SU-DHL-6 (cell line): Measurements from ENCODE around the gene NAA50.

Experiments used
- H2AFZ ChIP-seq: fragments of 200-600 bp; sonication (generic); 2 replicates; pipeline ENCODE4 v1.6.1; 2014; ENCODE audit warnings: low read depth, mild to moderate bottlenecking, moderate library complexity, mixed read lengths, antibody characterized with exemption, low read length; ENCODE audit not compliant: severe bottlenecking
- H3F3A ChIP-seq: fragments of 200-600 bp; shearing (Covaris generic); 2 replicates; pipeline ENCODE4 v1.6.0; 2016; ENCODE audit warnings: antibody characterized with exemption, mild to moderate bottlenecking; ENCODE audit not compliant: insufficient read depth
- H3K27ac ChIP-seq: fragments of 200-600 bp; sonication (generic); 2 replicates; pipeline ENCODE4 v1.5.1; 2016; ENCODE audit warnings: low read depth, mild to moderate bottlenecking, low read length, moderate library complexity, mixed read lengths
- H3K27me3 ChIP-seq: fragments of 200-600 bp; sonication (generic), shearing (Covaris generic); 2 replicates; pipeline ENCODE4 v1.6.0; 2014; ENCODE audit warnings: mild to moderate bottlenecking, low read length
- H3K36me3 ChIP-seq: fragments of 200-600 bp; sonication (generic); 2 replicates; pipeline ENCODE4 v1.6.1; 2014; ENCODE audit warnings: mild to moderate bottlenecking, low read length, mixed read lengths
- H3K4me2 ChIP-seq: fragments of 300-600, 200-600 bp; shearing (Covaris generic), sonication (generic); 2 replicates; pipeline ENCODE4 v1.6.0; 2014; ENCODE audit warnings: low read length, low read depth, mild to moderate bottlenecking; ENCODE audit not compliant: poor library complexity, severe bottlenecking
- H3K4me3 ChIP-seq: fragments of 200-600 bp; sonication (generic); 2 replicates; pipeline ENCODE4 v1.5.1; 2014; ENCODE audit warnings: antibody characterized with exemption, low read length, mild to moderate bottlenecking, mixed read lengths; ENCODE audit not compliant: insufficient read depth, poor library complexity, severe bottlenecking
- H3K79me2 ChIP-seq: fragments of 200-600 bp; sonication (generic); 2 replicates; pipeline ENCODE4 v1.6.1; 2014; ENCODE audit warnings: mild to moderate bottlenecking, low read length, moderate library complexity; ENCODE audit not compliant: insufficient read depth
- H3K9ac ChIP-seq: fragments of 200-600 bp; sonication (generic); 2 replicates; pipeline ENCODE4 v1.7.0; 2014; ENCODE audit warnings: mild to moderate bottlenecking, low read length
- H3K9me2 ChIP-seq: fragments of 200-600 bp; sonication (generic); replicated peaks from 2 replicates; pipeline ENCODE4 v1.6.1; 2014; ENCODE audit warnings: low read length; ENCODE audit not compliant: insufficient read depth
- H3K9me3 ChIP-seq: fragments of 200-600 bp; sonication (generic); 2 replicates; pipeline ENCODE4 v1.6.1; 2014; ENCODE audit warnings: low read length, mixed read lengths; ENCODE audit not compliant: insufficient read depth
- H4K20me1 ChIP-seq: fragments of 200-600 bp; sonication (generic); 2 replicates; pipeline ENCODE4 v1.6.1; 2014; ENCODE audit warnings: low read depth, mild to moderate bottlenecking, antibody characterized with exemption, low read length, moderate library complexity, mixed read lengths
- EZH2phosphoT487 ChIP-seq: fragments of 200-600 bp; sonication (generic), shearing (Covaris generic); conservative IDR thresholded peaks from 2 replicates; pipeline ENCODE4 v1.6.1; 2018; ENCODE audit warnings: mild to moderate bottlenecking, antibody characterized with exemption, low read length, moderate library complexity, mixed read lengths
- TF ChIP-seq, protein P1 (sequence below): fragments of 200-600 bp; sonication (generic); IDR thresholded peaks from one replicate; pipeline ENCODE4 v1.5.1; 2017; ENCODE audit warnings: antibody characterized with exemption, mild to moderate bottlenecking, low read length, moderate library complexity; ENCODE audit not compliant: insufficient read depth, poor library complexity, severe bottlenecking

NAA50 gene

DNA sequence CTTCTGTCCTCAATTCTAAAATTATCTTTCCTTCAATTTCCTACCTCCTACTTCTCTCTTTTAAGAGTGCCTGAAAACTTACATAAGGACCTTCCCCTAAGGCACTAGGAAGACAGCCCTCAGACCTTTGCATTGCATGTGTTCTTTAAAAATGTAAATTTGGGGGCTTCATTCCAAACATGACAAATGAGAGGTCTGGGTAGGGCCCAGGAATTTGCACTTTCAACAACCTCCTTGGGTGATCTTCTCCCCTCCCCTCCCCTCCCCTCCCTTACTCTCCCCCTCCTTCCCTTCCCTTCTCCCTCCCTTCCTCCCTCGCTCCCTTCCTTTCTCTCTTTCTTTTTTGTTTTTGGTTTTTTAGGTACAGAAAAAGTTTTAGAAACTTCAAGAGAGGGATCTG is 68.3 kb downstream of the NAA50 start:
- no peak overlapping the region for H2AFZ ChIP-seq
- no peak overlapping the region for H3K27ac ChIP-seq
- H3K9me2 ChIP-seq: no peaks in the 10 kb centered on the region
- no peaks in the 10 kb centered on the region for H3K27me3 ChIP-seq
- no peaks in the 10 kb centered on the region for H3K9me3 ChIP-seq
- no peaks in the 10 kb centered on the region for H4K20me1 ChIP-seq
- H3K36me3 ChIP-seq: no peaks in the 10 kb centered on the region
- no peak overlapping the region for H3K9ac ChIP-seq
- TF ChIP-seq, protein P1, sequence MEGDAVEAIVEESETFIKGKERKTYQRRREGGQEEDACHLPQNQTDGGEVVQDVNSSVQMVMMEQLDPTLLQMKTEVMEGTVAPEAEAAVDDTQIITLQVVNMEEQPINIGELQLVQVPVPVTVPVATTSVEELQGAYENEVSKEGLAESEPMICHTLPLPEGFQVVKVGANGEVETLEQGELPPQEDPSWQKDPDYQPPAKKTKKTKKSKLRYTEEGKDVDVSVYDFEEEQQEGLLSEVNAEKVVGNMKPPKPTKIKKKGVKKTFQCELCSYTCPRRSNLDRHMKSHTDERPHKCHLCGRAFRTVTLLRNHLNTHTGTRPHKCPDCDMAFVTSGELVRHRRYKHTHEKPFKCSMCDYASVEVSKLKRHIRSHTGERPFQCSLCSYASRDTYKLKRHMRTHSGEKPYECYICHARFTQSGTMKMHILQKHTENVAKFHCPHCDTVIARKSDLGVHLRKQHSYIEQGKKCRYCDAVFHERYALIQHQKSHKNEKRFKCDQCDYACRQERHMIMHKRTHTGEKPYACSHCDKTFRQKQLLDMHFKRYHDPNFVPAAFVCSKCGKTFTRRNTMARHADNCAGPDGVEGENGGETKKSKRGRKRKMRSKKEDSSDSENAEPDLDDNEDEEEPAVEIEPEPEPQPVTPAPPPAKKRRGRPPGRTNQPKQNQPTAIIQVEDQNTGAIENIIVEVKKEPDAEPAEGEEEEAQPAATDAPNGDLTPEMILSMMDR: no peak
- no peak for TF ChIP-seq EZH2phosphoT487
- no peak overlapping the region for H3K4me3 ChIP-seq
- no peaks in the 10 kb centered on the region for H3F3A ChIP-seq
- no peak overlapping the region for H3K4me2 ChIP-seq
- no peaks in the 10 kb centered on the region for H3K79me2 ChIP-seq

DNA sequence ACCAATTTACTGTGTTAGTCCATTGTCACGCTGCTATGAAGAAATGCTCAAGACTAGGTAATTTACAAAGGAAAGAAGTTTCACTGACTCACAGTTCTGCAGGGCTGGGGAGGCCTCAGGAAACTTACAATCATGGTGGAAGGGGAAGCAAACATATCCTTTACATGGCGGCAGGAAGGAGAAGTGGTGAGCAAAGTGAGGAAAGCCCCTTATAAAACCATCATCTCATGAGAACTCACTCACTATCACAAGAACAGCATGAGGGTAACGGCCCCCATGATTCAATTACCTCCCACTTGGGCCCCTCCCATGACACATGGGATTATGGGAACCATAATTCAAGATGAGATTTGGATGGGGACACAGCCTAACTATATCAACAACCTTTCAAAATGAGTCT is 69.8 kb downstream of the NAA50 start:
- Histone ChIP-seq H4K20me1 (no peaks in the 10 kb centered on the region), H2AFZ (no peak overlapping the region), H3K9me3 (no peaks in the 10 kb centered on the region), H3K79me2 (no peaks in the 10 kb centered on the region), H3K4me3 (no peak overlapping the region), H3F3A (no peaks in the 10 kb centered on the region), H3K27me3 (no peaks in the 10 kb centered on the region), H3K36me3 (no peaks in the 10 kb centered on the region), H3K9ac (no peak overlapping the region), H3K27ac (no peak overlapping the region), H3K4me2 (no peak overlapping the region), H3K9me2 (no peaks in the 10 kb centered on the region)
- TF ChIP-seq, protein P1: no peak
- TF ChIP-seq EZH2phosphoT487: no peak

DNA sequence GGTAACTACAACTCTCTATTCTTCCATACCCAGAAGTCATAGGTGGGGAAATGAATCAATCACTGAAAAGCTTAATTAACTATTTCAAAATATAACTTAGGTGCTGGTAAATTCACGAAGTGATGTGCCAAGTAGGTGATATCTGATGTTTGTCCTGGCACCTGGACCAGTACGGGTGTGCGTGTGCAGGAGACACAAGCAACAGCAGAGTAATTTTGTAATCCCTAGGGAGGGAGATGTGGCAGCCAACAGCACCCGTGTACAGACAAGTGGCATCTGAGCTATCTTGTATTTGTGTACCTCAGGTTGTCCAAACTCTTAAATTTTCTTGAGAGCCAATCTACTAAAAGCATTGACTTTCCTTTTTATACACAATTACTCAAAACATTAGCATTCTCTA is 72.5 kb downstream of the NAA50 start:
- no peak overlapping the region for H3K4me3 ChIP-seq
- H3K9ac ChIP-seq: no peak overlapping the region
- H3K4me2 ChIP-seq: no peak overlapping the region
- no peaks in the 10 kb centered on the region for H3K79me2 ChIP-seq
- H2AFZ ChIP-seq: no peak overlapping the region
- TF ChIP-seq EZH2phosphoT487: no peak
- TF ChIP-seq, protein P1: no peak
- H3F3A ChIP-seq: no peaks in the 10 kb centered on the region
- no peaks in the 10 kb centered on the region for H3K9me3 ChIP-seq
- no peaks in the 10 kb centered on the region for H3K9me2 ChIP-seq
- no peaks in the 10 kb centered on the region for H4K20me1 ChIP-seq
- H3K27me3 ChIP-seq: no peaks in the 10 kb centered on the region
- no peaks in the 10 kb centered on the region for H3K36me3 ChIP-seq
- H3K27ac ChIP-seq: no peak overlapping the region

DNA sequence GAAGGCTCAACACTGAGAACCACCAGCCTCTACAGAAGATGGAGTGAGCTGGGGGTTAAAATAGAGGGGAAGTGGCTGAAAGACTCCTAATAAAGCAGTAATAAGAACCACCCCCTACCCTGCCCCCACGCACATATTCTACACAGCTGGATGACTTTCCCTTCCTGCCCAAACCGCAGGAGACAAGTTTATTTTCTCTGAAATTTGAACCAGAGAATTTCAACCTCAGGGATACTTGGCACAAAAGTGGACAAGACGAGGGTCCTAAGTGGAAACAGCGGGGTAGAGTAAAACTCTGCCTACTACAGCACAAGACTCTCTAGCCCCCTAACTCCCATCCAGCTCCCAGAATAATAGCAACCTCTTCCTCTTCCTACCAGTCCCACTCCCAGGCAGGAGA is 78.0 kb downstream of the NAA50 start:
- Histone ChIP-seq H3F3A (no peaks in the 10 kb centered on the region), H3K9ac (no peak overlapping the region), H3K4me3 (no peak overlapping the region)

More for the DNA sequence above, 78.0 kb downstream of the NAA50 start:
- H3K9me3 ChIP-seq: no peaks in the 10 kb centered on the region
- no peak overlapping the region for H3K4me2 ChIP-seq
- H3K27ac ChIP-seq: no peak overlapping the region
- H3K27me3 ChIP-seq: no peaks in the 10 kb centered on the region
- H3K79me2 ChIP-seq: no peaks in the 10 kb centered on the region
- no peak overlapping the region for H2AFZ ChIP-seq
- no peaks in the 10 kb centered on the region for H3K9me2 ChIP-seq
- H4K20me1 ChIP-seq: no peaks in the 10 kb centered on the region
- TF ChIP-seq, protein P1: no peak
- no peak for TF ChIP-seq EZH2phosphoT487
- H3K36me3 ChIP-seq: no peaks in the 10 kb centered on the region
